GM23248 (cell line): ENCODE data around the gene SPATS2L. TPM values are rescaled to one million over a fixed set of nuclear protein-coding genes. Genes with fewer than 3 reads are reported as not detected.

Source experiments
- DNase-seq: peaks from one replicate; pipeline ENCODE4 v3.0.0-alpha.2; 2015
- H2AFZ ChIP-seq: fragments of 200-600 bp; sonication (generic); 2 replicates; pipeline ENCODE4 v1.6.1; 2016; ENCODE audit warnings: antibody characterized with exemption
- H3F3A ChIP-seq: fragments of 200-600 bp; sonication (generic); 2 replicates; pipeline ENCODE4 v1.6.1; 2016; ENCODE audit warnings: mild to moderate bottlenecking, antibody characterized with exemption, mixed run types; ENCODE audit not compliant: insufficient read depth
- H3K27ac ChIP-seq: fragments of 200-600 bp; sonication (generic); 2 replicates; pipeline ENCODE4 v1.5.1; 2016; ENCODE audit warnings: mild to moderate bottlenecking
- H3K27me3 ChIP-seq: fragments of 200-600 bp; sonication (generic); replicated peaks from 2 replicates; pipeline ENCODE4 v1.6.1; 2016; ENCODE audit warnings: mild to moderate bottlenecking; ENCODE audit not compliant: insufficient read depth
- H3K36me3 ChIP-seq: fragments of 200-600 bp; sonication (generic); 2 replicates; pipeline ENCODE4 v1.6.1; 2016; ENCODE audit warnings: low read depth, mild to moderate bottlenecking
- H3K4me1 ChIP-seq: fragments of 200-600 bp; sonication (generic); 2 replicates; pipeline ENCODE4 v1.6.1; 2016; ENCODE audit warnings: mild to moderate bottlenecking; ENCODE audit not compliant: insufficient read depth
- H3K4me2 ChIP-seq: fragments of 200-600 bp; sonication (generic); one replicate; pipeline ENCODE4 v1.6.1; 2016; ENCODE audit warnings: mild to moderate bottlenecking; ENCODE audit not compliant: unreplicated experiment
- H3K4me3 ChIP-seq: fragments of 200-600 bp; sonication (generic); 2 replicates; pipeline ENCODE4 v1.5.1; 2016; ENCODE audit warnings: mild to moderate bottlenecking
- H3K79me2 ChIP-seq: fragments of 200-600 bp; sonication (generic); 2 replicates; pipeline ENCODE4 v1.6.1; 2016; ENCODE audit warnings: mild to moderate bottlenecking; ENCODE audit not compliant: insufficient read depth
- H3K9ac ChIP-seq: fragments of 200-600 bp; sonication (generic); 2 replicates; pipeline ENCODE4 v1.6.1; 2016; ENCODE audit warnings: mild to moderate bottlenecking
- H3K9me2 ChIP-seq: fragments of 200-600 bp; sonication (generic); 2 replicates; pipeline ENCODE4 v1.6.1; 2016; ENCODE audit warnings: mixed run types, mild to moderate bottlenecking, moderate library complexity; ENCODE audit not compliant: insufficient read depth
- H3K9me3 ChIP-seq: fragments of 200-600 bp; sonication (generic); one replicate; pipeline ENCODE4 v1.6.1; 2017; ENCODE audit warnings: low read depth
- H4K20me1 ChIP-seq: fragments of 200-600 bp; sonication (generic); 2 replicates; pipeline ENCODE4 v1.6.0; 2016; ENCODE audit not compliant: insufficient read depth
- EZH2 ChIP-seq: fragments of 200-600 bp; sonication (generic); IDR thresholded peaks from 2 replicates; pipeline ENCODE4 v1.6.1; 2018; ENCODE audit warnings: antibody characterized with exemption, mild to moderate bottlenecking; ENCODE audit not compliant: insufficient read depth, poor library complexity, severe bottlenecking
- EZH2phosphoT487 ChIP-seq: fragments of 200-600 bp; sonication (generic); IDR thresholded peaks from 2 replicates; pipeline ENCODE4 v1.6.1; 2018; ENCODE audit warnings: antibody characterized with exemption, moderate library complexity, mild to moderate bottlenecking, low read depth; ENCODE audit not compliant: insufficient read depth
- whole genome bisulfite sequencing, 2 experiments: methylation state at CpG; one replicate each; pipeline ENCODE4 v1.1.6; 2015 to 2017; ENCODE audit warnings: low lambda C conversion rate in 2 of 2, low coverage in 1 of 2; ENCODE audit errors: missing lambda C conversion rate in 2 of 2; 5-methylcytosine and 5-hydroxymethylcytosine counted together
- in situ Hi-C: fragments of 300-500 bp; cut with MboI; formaldehyde crosslinking; loops from 2 replicates; pipeline ENCODE4 v1.15.0; 2020
- polyA plus RNA-seq: library from polyadenylated mRNA; unstranded; fragments of >200 nt; fragmentation: Nextera tagmentation; extraction: Ambion mirVana; gene quantifications from 2 replicates; pipeline ENCODE4 v1.2.1, GENCODE V29; 2016
- total RNA-seq: library from RNA; depleted of rRNA; stranded (reverse); fragments of >200 nt; shearing (Covaris generic); gene quantifications from 2 replicates; pipeline ENCODE4 v1.2.3, GENCODE V29; 2014

Gene SPATS2L
- total and polyA plus RNA-seq, 2 experiments from 2014 or later = 78.3 to 128 TPM

GRCh38 chr2:200360364-200360763 lies 53.9 kb downstream of the SPATS2L start:
- in situ Hi-C loops = no loop called here
- peaks cover 44% of the 10 kb centered on the region for H3F3A ChIP-seq
- TF ChIP-seq EZH2phosphoT487 (no peak), EZH2 (no peak)
- no peak overlapping the region for H3K4me3 ChIP-seq
- peaks cover 30% of the 10 kb centered on the region for H3K4me1 ChIP-seq
- no peak overlapping the region for H3K9ac ChIP-seq
- no peak overlapping the region for H3K27ac ChIP-seq
- H3K9me2 ChIP-seq = no peaks in the 10 kb centered on the region
- no peaks in the 10 kb centered on the region for H4K20me1 ChIP-seq
- no peaks in the 10 kb centered on the region for H3K9me3 ChIP-seq
- no peak overlapping the region for H3K4me2 ChIP-seq
- no peaks in the 10 kb centered on the region; the same call in 1 of the 2 replicates for H3K36me3 ChIP-seq
- H3K79me2 ChIP-seq = peaks cover 93% of the 10 kb centered on the region
- H2AFZ ChIP-seq = no peak overlapping the region
- 99% methylated on average over 5 of the region's 5 CpGs for WGBS, 2 experiments
- no peaks in the 10 kb centered on the region for H3K27me3 ChIP-seq
- DNase-seq = no peak

- H3K4me1 ChIP-seq = peaks cover 22% of the 10 kb centered on the region
- H2AFZ ChIP-seq = no peak overlapping the region
- H3K9me2 ChIP-seq = no peaks in the 10 kb centered on the region
- 99 to 100% methylated on average over 4 of the region's 4 CpGs for WGBS, 2 experiments
- peaks cover 24% of the 10 kb centered on the region for H3F3A ChIP-seq
- H4K20me1 ChIP-seq = no peaks in the 10 kb centered on the region
- in situ Hi-C loops = no loop called here
- H3K27me3 ChIP-seq = no peaks in the 10 kb centered on the region
- TF ChIP-seq EZH2phosphoT487 (no peak), EZH2 (no peak)
- no peak overlapping the region for H3K9ac ChIP-seq
- H3K4me3 ChIP-seq = no peak overlapping the region
- no peaks in the 10 kb centered on the region for H3K9me3 ChIP-seq
- H3K4me2 ChIP-seq = no peak overlapping the region
- no peaks in the 10 kb centered on the region; the same call in 1 of the 2 replicates for H3K36me3 ChIP-seq
- DNase-seq = no peak
- no peak overlapping the region for H3K27ac ChIP-seq
- peaks cover 99% of the 10 kb centered on the region for H3K79me2 ChIP-seq
These were observed 55.9 kb downstream of the SPATS2L start for GRCh38 chr2:200362202-200362917.

GRCh38 chr2:200363279-200363678 lies 56.8 kb downstream of the SPATS2L start:
- in situ Hi-C loops = no loop called here
- H3K27ac ChIP-seq = no peak overlapping the region
- H3K9me2 ChIP-seq = no peaks in the 10 kb centered on the region
- no peak for TF ChIP-seq EZH2phosphoT487
- no peak for TF ChIP-seq EZH2
- no peak overlapping the region for H3K4me2 ChIP-seq
- H3K9ac ChIP-seq = no peak overlapping the region
- no peaks in the 10 kb centered on the region for H4K20me1 ChIP-seq
- H3K4me3 ChIP-seq = no peak overlapping the region
- DNase-seq = no peak
- H3K36me3 ChIP-seq = no peaks in the 10 kb centered on the region; the same call in 1 of the 2 replicates
- WGBS, 2 experiments = 96 to 97% methylated on average over 2 of the region's 2 CpGs
- H3K79me2 ChIP-seq = peaks cover 100% of the 10 kb centered on the region
- H3K9me3 ChIP-seq = no peaks in the 10 kb centered on the region
- peaks cover 15% of the 10 kb centered on the region for H3F3A ChIP-seq
- H3K4me1 ChIP-seq = peaks cover 15% of the 10 kb centered on the region
- no peak overlapping the region for H2AFZ ChIP-seq
- H3K27me3 ChIP-seq = no peaks in the 10 kb centered on the region

- TF ChIP-seq EZH2phosphoT487 (no peak), EZH2 (no peak)
- no peaks in the 10 kb centered on the region; the same call in 1 of the 2 replicates for H3K36me3 ChIP-seq
- H3F3A ChIP-seq = peaks cover 6% of the 10 kb centered on the region
- H3K9me2 ChIP-seq = no peaks in the 10 kb centered on the region
- peaks cover 98% of the 10 kb centered on the region for H3K79me2 ChIP-seq
- no peak overlapping the region for H3K4me2 ChIP-seq
- no peaks in the 10 kb centered on the region for H3K27me3 ChIP-seq
- in situ Hi-C loops = no loop called here
- H3K9ac ChIP-seq = no peak overlapping the region
- no peak for DNase-seq
- WGBS, 2 experiments = 97 to 98% methylated on average over 7 of the region's 7 CpGs
- no peak overlapping the region for H3K4me3 ChIP-seq
- no peaks in the 10 kb centered on the region for H4K20me1 ChIP-seq
- no peak overlapping the region for H3K27ac ChIP-seq
- H3K4me1 ChIP-seq = peaks cover 9% of the 10 kb centered on the region
- H2AFZ ChIP-seq = no peak overlapping the region
- H3K9me3 ChIP-seq = no peaks in the 10 kb centered on the region
These were observed 57.6 kb downstream of the SPATS2L start for GRCh38 chr2:200364142-200364541.
